GM21576 (cell line): Measurements from ENCODE around the gene GANAB.
"Not testable (repeated sequence)": the region's sequence is repeated elsewhere in the genome, so short reads cannot be mapped to it uniquely, and the experiment has no call there.

Experiments
- ATAC-seq: cut with Tn5 transposase; IDR thresholded peaks from one replicate; pipeline ENCODE4 v1.9.1; 2021; ENCODE audit warnings: mild to moderate bottlenecking, moderate library complexity; ENCODE audit not compliant: unreplicated experiment

Gene GANAB

GRCh38 chr11:62667460-62667859 lies 21.0 kb upstream of the GANAB start:
- ATAC-seq, result no peak

GRCh38 chr11:62666259-62666926 lies 20.0 kb upstream of the GANAB start:
- no peak for ATAC-seq

GRCh38 chr11:62665599-62666258 lies 19.3 kb upstream of the GANAB start:
- peak; percentile 28 for ATAC-seq

GRCh38 chr11:62665075-62665598 lies 18.7 kb upstream of the GANAB start, which contains the start of the genes C11orf98 and CSKMT:
C11orf98 (minus strand) TSS chr11:62665210; CDS start chr11:62665169, 41 bp downstream.
CSKMT (plus strand) TSS chr11:62665312; CDS start chr11:62665880, 568 bp downstream.
- ATAC-seq, result peak; percentile 60

GRCh38 chr11:62664405-62665074 lies 18.1 kb upstream of the GANAB start:
- peak; percentile 30 for ATAC-seq

- no peak for ATAC-seq
Measured at GRCh38 chr11:62656796-62657429, 10.5 kb upstream of the GANAB start.

- ATAC-seq, result no peak
Measured at GRCh38 chr11:62654297-62654696, 7.9 kb upstream of the GANAB start.

- no peak for ATAC-seq
Measured at GRCh38 chr11:62652161-62653006, 6.0 kb upstream of the GANAB start.

GRCh38 chr11:62650283-62650682 lies 3.9 kb upstream of the GANAB start:
- ATAC-seq, result not testable (repeated sequence)

- ATAC-seq, result no peak
Measured at GRCh38 chr11:62649486-62649885, 3.1 kb upstream of the GANAB start.

- no peak for ATAC-seq
Measured at GRCh38 chr11:62648967-62649364, 2.6 kb upstream of the GANAB start.

- no peak for ATAC-seq
Measured at GRCh38 chr11:62648185-62648966, 2.0 kb upstream of the GANAB start.

- ATAC-seq, result no peak
Measured at GRCh38 chr11:62647609-62648005, 1.2 kb upstream of the GANAB start.

- no peak for ATAC-seq
Measured at GRCh38 chr11:62646825-62647608, 604 bp upstream of the GANAB start.

GRCh38 chr11:62645671-62645945 lies 805 bp downstream of the GANAB start:
- ATAC-seq, result no peak

GRCh38 chr11:62644220-62644619 lies 2.2 kb downstream of the GANAB start:
- ATAC-seq, result no peak

GRCh38 chr11:62632492-62632891 lies 13.9 kb downstream of the GANAB start:
- no peak for ATAC-seq

GRCh38 chr11:62627713-62628112 lies 18.7 kb downstream of the GANAB start:
- no peak for ATAC-seq
